HepG2 (cell line): Measurements from ENCODE around the gene TANGO6. TPM values are rescaled to one million over a fixed set of nuclear protein-coding genes. Genes with fewer than 3 reads are reported as not detected.

Source experiments
- FOSL1 ChIP-seq: sonication (generic); formaldehyde crosslinking; IDR thresholded peaks from 2 replicates; pipeline ENCODE4 v1.9.0; 2021; ENCODE audit warnings: missing genetic modification reagents, borderline replicate concordance
- FOXK2 ChIP-seq: fragments of 450-650 bp; IDR thresholded peaks from 2 replicates; pipeline ENCODE4 v1.6.1; 2016
- HMGA1 ChIP-seq: sonication (generic); formaldehyde crosslinking; conservative IDR thresholded peaks from 2 replicates; pipeline ENCODE4 v1.4.0; 2020; ENCODE audit warnings: missing genetic modification reagents
- MTF1 ChIP-seq: sonication (generic); formaldehyde crosslinking; IDR thresholded peaks from 2 replicates; pipeline ENCODE4 v1.5.0; 2020; ENCODE audit warnings: missing genetic modification reagents
- NFIC ChIP-seq: IDR thresholded peaks from 2 replicates; pipeline ENCODE4 v1.6.1; 2012; ENCODE audit warnings: mild to moderate bottlenecking, low read length, inconsistent platforms
- PCBP1 ChIP-seq: fragments of 200-400 bp; formaldehyde crosslinking; IDR thresholded peaks from 2 replicates; pipeline ENCODE4 v1.6.1; 2017; ENCODE audit warnings: mild to moderate bottlenecking, low read depth, low read length, borderline replicate concordance
- PLRG1 ChIP-seq: fragments of 450-650 bp; conservative IDR thresholded peaks from 2 replicates; pipeline ENCODE4 v1.6.1; 2016
- SRY ChIP-seq: sonication (generic); formaldehyde crosslinking; IDR thresholded peaks from 2 replicates; pipeline ENCODE4 v1.8.0; 2022; ENCODE audit warnings: mild to moderate bottlenecking, missing genetic modification reagents
- THAP7 ChIP-seq: sonication (generic); formaldehyde crosslinking; IDR thresholded peaks from 2 replicates; pipeline ENCODE4 v1.8.1; 2023; ENCODE audit warnings: mild to moderate bottlenecking, missing genetic modification reagents
- ZBTB46 ChIP-seq: sonication (generic); formaldehyde crosslinking; IDR thresholded peaks from 2 replicates; pipeline ENCODE4 v1.4.0; 2020; ENCODE audit warnings: mild to moderate bottlenecking, missing genetic modification reagents, borderline replicate concordance
- ZFP62 ChIP-seq: sonication (generic); formaldehyde crosslinking; IDR thresholded peaks from 2 replicates; pipeline ENCODE4 v1.4.0; 2020; ENCODE audit warnings: missing genetic modification reagents
- ZNF451 ChIP-seq: sonication (generic); formaldehyde crosslinking; IDR thresholded peaks from 2 replicates; pipeline ENCODE4 v1.5.0; 2020; ENCODE audit warnings: mild to moderate bottlenecking, missing genetic modification reagents
- ZNF670 ChIP-seq: sonication (generic); formaldehyde crosslinking; IDR thresholded peaks from 2 replicates; pipeline ENCODE4 v1.8.0; 2022; ENCODE audit warnings: mild to moderate bottlenecking, missing genetic modification reagents, borderline replicate concordance
- ZNF773 ChIP-seq: sonication (generic); formaldehyde crosslinking; IDR thresholded peaks from 2 replicates; pipeline ENCODE4 v1.4.0; 2020; ENCODE audit warnings: missing genetic modification reagents, borderline replicate concordance
- polyA plus RNA-seq, 8 experiments: library from polyadenylated mRNA; depleted of rRNA in 3 of 8; stranded (reverse) in 7 of 8; unstranded in 1 of 8; fragments of >200 nt; fragmentation: Illumina TruSeq in 4 of 8; extraction: Trizol in 4 of 8; gene quantifications; 2 replicates each; pipeline versions ENCODE4 v1.2.1 to v1.2.3, GENCODE V29; 2011 to 2016; ENCODE audit warnings: low read depth in 4 of 8, missing spikeins in 1 of 8, mixed read lengths in 1 of 8; ENCODE audit not compliant: insufficient read depth in 1 of 8
- total RNA-seq, 5 experiments: library from RNA; depleted of rRNA; stranded (reverse); fragments of >200 nt; fragmentation: Illumina TruSeq; extraction: Trizol; gene quantifications; 2 replicates each; pipeline ENCODE4 v1.2.3, GENCODE V29; 2016; ENCODE audit warnings: low read depth in 1 of 5
- TF ChIP-seq, protein P1 (sequence below), 2 experiments: fragments of 450-650 bp in 1 of 2; sonication (generic) in 1 of 2; formaldehyde crosslinking in 1 of 2; IDR thresholded peaks; 2 replicates each; pipeline versions ENCODE4 v1.6.1 to v1.8.0; 2016 to 2022; ENCODE audit warnings: antibody characterized with exemption in 1 of 2, mild to moderate bottlenecking in 1 of 2, missing genetic modification reagents in 1 of 2
- TF ChIP-seq, protein P2 (sequence below): sonication (generic); formaldehyde crosslinking; IDR thresholded peaks from 2 replicates; pipeline ENCODE4 v1.5.0; 2020; ENCODE audit warnings: missing genetic modification reagents

Gene TANGO6
- total and polyA plus RNA-seq, 2 of the 13 experiments (the other 11 are each of a cell fraction or from before 2014, with no cell fraction given): 7.2 to 13.3 TPM

- TF ChIP-seq, protein P1, sequence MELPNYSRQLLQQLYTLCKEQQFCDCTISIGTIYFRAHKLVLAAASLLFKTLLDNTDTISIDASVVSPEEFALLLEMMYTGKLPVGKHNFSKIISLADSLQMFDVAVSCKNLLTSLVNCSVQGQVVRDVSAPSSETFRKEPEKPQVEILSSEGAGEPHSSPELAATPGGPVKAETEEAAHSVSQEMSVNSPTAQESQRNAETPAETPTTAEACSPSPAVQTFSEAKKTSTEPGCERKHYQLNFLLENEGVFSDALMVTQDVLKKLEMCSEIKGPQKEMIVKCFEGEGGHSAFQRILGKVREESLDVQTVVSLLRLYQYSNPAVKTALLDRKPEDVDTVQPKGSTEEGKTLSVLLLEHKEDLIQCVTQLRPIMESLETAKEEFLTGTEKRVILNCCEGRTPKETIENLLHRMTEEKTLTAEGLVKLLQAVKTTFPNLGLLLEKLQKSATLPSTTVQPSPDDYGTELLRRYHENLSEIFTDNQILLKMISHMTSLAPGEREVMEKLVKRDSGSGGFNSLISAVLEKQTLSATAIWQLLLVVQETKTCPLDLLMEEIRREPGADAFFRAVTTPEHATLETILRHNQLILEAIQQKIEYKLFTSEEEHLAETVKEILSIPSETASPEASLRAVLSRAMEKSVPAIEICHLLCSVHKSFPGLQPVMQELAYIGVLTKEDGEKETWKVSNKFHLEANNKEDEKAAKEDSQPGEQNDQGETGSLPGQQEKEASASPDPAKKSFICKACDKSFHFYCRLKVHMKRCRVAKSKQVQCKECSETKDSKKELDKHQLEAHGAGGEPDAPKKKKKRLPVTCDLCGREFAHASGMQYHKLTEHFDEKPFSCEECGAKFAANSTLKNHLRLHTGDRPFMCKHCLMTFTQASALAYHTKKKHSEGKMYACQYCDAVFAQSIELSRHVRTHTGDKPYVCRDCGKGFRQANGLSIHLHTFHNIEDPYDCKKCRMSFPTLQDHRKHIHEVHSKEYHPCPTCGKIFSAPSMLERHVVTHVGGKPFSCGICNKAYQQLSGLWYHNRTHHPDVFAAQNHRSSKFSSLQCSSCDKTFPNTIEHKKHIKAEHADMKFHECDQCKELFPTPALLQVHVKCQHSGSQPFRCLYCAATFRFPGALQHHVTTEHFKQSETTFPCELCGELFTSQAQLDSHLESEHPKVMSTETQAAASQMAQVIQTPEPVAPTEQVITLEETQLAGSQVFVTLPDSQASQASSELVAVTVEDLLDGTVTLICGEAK (IDR thresholded peaks at IDR 0.05): 0 out of 2 replicates have a peak, but pooled peaks have one; percentile 37
- TF ChIP-seq, protein P1 (CRISPR knock-in tag; IDR thresholded peaks at IDR 0.05): no peak; the same call in none of the 2 replicates
- TF ChIP-seq ZBTB46: no peak
- TF ChIP-seq FOSL1: no peak
- no peak for TF ChIP-seq ZFP62 (CRISPR knock-in tag)
- no peak for TF ChIP-seq PLRG1
- TF ChIP-seq, protein P2, sequence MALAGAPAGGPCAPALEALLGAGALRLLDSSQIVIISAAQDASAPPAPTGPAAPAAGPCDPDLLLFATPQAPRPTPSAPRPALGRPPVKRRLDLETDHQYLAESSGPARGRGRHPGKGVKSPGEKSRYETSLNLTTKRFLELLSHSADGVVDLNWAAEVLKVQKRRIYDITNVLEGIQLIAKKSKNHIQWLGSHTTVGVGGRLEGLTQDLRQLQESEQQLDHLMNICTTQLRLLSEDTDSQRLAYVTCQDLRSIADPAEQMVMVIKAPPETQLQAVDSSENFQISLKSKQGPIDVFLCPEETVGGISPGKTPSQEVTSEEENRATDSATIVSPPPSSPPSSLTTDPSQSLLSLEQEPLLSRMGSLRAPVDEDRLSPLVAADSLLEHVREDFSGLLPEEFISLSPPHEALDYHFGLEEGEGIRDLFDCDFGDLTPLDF (CRISPR knock-in tag): peak; percentile 77
- TF ChIP-seq ZNF670 (CRISPR knock-in tag): no peak
- peak; percentile 74 for TF ChIP-seq THAP7 (CRISPR knock-in tag)
- TF ChIP-seq ZNF773: no peak
- TF ChIP-seq ZNF451 (CRISPR knock-in tag): peak; percentile 89; the same call in 1 of the 2 replicates
- TF ChIP-seq PCBP1: no peak
- TF ChIP-seq HMGA1 (CRISPR knock-in tag): no peak
- TF ChIP-seq SRY (CRISPR knock-in tag): no peak; the same call in 1 of the 2 replicates
- TF ChIP-seq NFIC: no peak
- TF ChIP-seq FOXK2: no peak
- TF ChIP-seq MTF1 (CRISPR knock-in tag): no peak; the same call in 1 of the 2 replicates
Measured at GRCh38 chr16:69132424-69133252, 289.3 kb downstream of the TANGO6 start, which contains the start of the genes CHTF8 and UTP4 (continued).
